SK-N-SH treated with all-trans-retinoic acid at 6 μM for 48 hours (cell line): ENCODE results near the gene CDPF1.

Experiments
- ARNTL ChIP-seq: fragments of 450-650 bp; formaldehyde crosslinking; IDR thresholded peaks from 2 replicates; pipeline ENCODE4 v1.5.0; 2020; ENCODE audit warnings: low read depth, mild to moderate bottlenecking, moderate library complexity, borderline replicate concordance
- ESRRG ChIP-seq: fragments of 250-450 bp; sonication (Bioruptor Pico); IDR thresholded peaks from 2 replicates; pipeline ENCODE4 v1.6.1; 2021; ENCODE audit warnings: mild to moderate bottlenecking
- GLIS3 ChIP-seq: fragments of 250-450 bp; sonication (Bioruptor Pico); IDR thresholded peaks from 2 replicates; pipeline ENCODE4 v1.5.0; 2020; ENCODE audit warnings: mild to moderate bottlenecking, moderate library complexity
- PATZ1 ChIP-seq: fragments of 250-450 bp; sonication (Bioruptor Pico); IDR thresholded peaks from 2 replicates; pipeline ENCODE4 v1.8.0; 2020; ENCODE audit warnings: mild to moderate bottlenecking, moderate library complexity, borderline replicate concordance
- ZNF565 ChIP-seq: fragments of 450-650 bp; formaldehyde crosslinking; conservative IDR thresholded peaks from 2 replicates; pipeline ENCODE4 v1.5.0; 2020; ENCODE audit warnings: low read depth, mild to moderate bottlenecking, moderate library complexity
- ZNF8 ChIP-seq: fragments of 450-650 bp; formaldehyde crosslinking; IDR thresholded peaks from 2 replicates; pipeline ENCODE4 v1.5.0; 2020; ENCODE audit warnings: mild to moderate bottlenecking, moderate library complexity
- TF ChIP-seq, protein P1 (sequence below): fragments of 250-450 bp; sonication (Bioruptor Pico); IDR thresholded peaks from 2 replicates; pipeline ENCODE4 v1.5.1; 2020; ENCODE audit warnings: low read depth, mild to moderate bottlenecking, moderate library complexity

GRCh38 chr22:46299101-46299500 lies 49.0 kb upstream of the CDPF1 start:
- TF ChIP-seq ZNF8 (CRISPR knock-in tag) (no peak), ARNTL (CRISPR knock-in tag) (no peak), ZNF565 (CRISPR knock-in tag) (no peak), GLIS3 (CRISPR knock-in tag) (no peak), ESRRG (CRISPR knock-in tag) (no peak), PATZ1 (CRISPR knock-in tag) (no peak)
- TF ChIP-seq, protein P1, sequence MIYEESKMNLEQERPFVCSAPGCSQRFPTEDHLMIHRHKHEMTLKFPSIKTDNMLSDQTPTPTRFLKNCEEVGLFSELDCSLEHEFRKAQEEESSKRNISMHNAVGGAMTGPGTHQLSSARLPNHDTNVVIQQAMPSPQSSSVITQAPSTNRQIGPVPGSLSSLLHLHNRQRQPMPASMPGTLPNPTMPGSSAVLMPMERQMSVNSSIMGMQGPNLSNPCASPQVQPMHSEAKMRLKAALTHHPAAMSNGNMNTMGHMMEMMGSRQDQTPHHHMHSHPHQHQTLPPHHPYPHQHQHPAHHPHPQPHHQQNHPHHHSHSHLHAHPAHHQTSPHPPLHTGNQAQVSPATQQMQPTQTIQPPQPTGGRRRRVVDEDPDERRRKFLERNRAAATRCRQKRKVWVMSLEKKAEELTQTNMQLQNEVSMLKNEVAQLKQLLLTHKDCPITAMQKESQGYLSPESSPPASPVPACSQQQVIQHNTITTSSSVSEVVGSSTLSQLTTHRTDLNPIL = no peak
